ENCODE measurements around the gene CRHBP.
"Not testable (repeated sequence)": the region's sequence is repeated elsewhere in the genome, so short reads cannot be mapped to it uniquely, and the experiment has no call there.

The CRHBP gene, protein sequence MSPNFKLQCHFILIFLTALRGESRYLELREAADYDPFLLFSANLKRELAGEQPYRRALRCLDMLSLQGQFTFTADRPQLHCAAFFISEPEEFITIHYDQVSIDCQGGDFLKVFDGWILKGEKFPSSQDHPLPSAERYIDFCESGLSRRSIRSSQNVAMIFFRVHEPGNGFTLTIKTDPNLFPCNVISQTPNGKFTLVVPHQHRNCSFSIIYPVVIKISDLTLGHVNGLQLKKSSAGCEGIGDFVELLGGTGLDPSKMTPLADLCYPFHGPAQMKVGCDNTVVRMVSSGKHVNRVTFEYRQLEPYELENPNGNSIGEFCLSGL

DNA sequence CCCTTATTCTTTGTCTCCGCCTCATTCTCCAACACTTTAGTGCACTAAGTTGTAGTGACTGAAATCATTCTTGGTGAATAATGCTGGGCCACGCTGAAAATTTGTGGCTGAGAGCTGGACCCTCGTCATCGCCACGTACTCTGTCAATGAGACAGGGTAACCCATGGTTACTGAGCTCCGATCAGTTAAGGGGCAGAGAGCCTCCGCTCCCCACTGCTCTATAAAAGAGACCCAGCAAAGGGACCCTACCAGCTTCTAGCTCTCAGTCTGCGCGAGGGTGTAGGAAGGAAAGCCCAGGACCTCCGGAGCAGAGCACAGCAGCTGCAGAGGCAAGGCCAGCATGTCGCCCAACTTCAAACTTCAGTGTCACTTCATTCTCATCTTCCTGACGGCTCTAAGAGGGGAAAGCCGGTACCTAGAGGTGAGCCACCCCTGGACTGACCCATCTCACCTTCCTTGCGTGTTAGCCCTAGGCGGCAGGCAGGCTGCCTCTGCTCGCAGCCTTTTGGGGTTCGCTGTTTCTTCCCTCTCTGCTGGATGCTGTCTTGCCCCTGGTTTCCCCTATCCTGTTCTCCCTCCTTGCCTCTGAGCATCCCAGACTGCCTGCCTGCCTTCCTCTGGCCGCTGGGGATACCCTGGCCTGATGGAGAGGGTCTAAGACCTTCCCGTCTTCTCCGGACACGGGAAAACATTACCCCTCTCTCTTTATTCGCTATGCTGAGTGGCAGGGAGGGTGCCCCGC is at the start of gene CRHBP:
CRHBP (plus strand) TSS at position 251 of the 742 bp plus-strand sequence; CDS start at position 341, 90 bp downstream.
- no peak for DNase-seq (ENCODE audit: low read depth)

DNA sequence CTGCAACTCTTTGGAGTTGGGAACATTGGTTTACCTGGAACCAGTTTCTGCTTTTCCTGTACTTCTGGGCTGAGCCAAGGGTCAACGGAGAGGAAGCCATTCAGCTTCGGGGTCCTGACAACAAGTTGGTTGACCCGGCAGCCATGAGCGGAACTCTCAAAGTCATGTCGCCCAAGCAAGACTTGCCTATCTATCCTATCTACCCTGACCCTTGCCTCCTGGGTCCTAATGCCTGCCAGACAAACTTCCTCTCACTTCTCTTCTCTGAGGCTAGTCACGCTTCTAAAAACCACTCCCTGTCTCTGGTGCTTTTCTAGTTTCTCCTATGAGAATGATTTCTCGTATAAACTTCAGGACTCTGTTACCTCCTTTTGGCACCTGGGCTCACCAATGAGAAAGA is 44.7 kb upstream of the CRHBP start:
- no peak for DNase-seq (ENCODE audit: low read depth)

- not testable (repeated sequence) for DNase-seq (ENCODE audit: low read depth)
Observed at GRCh38 chr5:76910344-76910933, 42.4 kb upstream of the CRHBP start.

- DNase-seq (ENCODE audit: low read depth) = not testable (repeated sequence)
Observed at GRCh38 chr5:76914671-76915070, 38.2 kb upstream of the CRHBP start.

- no peak for DNase-seq (ENCODE audit: low read depth)
Observed at GRCh38 chr5:76918539-76918938, 34.3 kb upstream of the CRHBP start.

- no peak for DNase-seq (ENCODE audit: low read depth)
Observed at GRCh38 chr5:76920491-76920890, 32.4 kb upstream of the CRHBP start.

DNA sequence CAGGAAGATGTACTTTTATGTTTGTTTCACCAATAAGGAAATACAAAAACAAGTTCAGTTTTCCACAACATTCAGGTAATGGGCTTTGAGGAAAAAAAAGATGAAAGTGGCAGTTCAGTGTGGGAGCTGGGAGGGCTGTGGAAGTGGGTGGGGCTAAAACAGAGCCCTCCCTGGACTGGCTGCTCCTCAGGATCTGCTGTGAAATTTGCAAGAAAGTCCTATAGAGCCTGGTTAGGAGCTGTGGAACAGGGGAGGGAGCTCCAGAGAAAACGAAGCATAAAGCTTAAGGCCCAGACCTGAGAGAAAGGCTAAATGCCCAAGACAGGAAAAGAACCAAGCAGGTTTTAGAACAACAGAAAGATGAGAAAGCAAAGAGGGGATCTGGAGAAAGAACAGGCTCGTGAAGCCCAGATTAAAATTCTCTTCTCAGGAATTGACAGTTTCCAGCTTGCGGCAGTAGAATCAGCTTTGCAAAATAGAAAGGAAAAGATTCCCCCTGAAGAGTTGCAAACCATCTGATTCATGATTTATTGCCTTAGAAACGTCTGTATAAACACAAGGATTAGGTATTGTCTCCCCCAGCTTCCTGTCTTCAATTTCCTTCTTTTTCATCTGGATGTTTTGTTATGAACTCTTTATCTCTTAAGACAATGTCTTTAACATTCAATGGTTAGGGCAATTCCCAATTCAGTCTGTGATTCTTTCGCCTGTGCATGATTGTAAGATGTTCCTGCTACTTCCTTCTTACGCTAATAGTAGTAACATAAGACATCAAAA is 26.3 kb upstream of the CRHBP start:
- no peak for DNase-seq (ENCODE audit: low read depth)

DNA sequence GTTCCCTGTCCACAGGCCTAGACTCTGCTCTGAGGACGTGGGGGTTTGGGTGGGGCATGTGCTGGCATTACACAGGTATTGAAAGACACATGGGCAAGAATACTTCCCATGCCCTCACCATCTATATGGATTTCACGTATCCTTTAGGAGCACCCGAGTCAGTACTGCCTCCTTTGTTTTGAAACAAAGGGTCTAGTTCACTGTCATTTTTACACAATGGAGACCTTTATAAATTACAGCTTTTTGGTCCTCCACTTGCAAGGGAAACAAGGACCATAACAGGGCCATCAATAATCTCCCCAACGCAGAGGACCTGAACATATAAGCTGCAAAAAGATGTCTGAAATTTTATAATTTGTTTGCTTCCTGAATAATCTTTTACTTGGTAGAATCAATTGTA is 24.9 kb upstream of the CRHBP start:
- no peak for DNase-seq (ENCODE audit: low read depth)

GRCh38 chr5:76930083-76930482 is 22.8 kb upstream of the CRHBP start:
- DNase-seq (ENCODE audit: low read depth) = no peak

- no peak for DNase-seq (ENCODE audit: low read depth)
Observed at GRCh38 chr5:76938177-76938576, 14.7 kb upstream of the CRHBP start.

GRCh38 chr5:76941000-76941399 is 11.8 kb upstream of the CRHBP start:
- no peak for DNase-seq (ENCODE audit: low read depth)

- DNase-seq (ENCODE audit: low read depth) = no peak
Observed at GRCh38 chr5:76941442-76941841, 11.4 kb upstream of the CRHBP start.

- peak; percentile 76 for DNase-seq (ENCODE audit: low read depth)
Observed at GRCh38 chr5:76942581-76942980, 10.3 kb upstream of the CRHBP start.

GRCh38 chr5:76943006-76943405 is 9.8 kb upstream of the CRHBP start:
- no peak for DNase-seq (ENCODE audit: low read depth)

- no peak for DNase-seq (ENCODE audit: low read depth)
Observed at GRCh38 chr5:76944638-76945037, 8.2 kb upstream of the CRHBP start.

DNA sequence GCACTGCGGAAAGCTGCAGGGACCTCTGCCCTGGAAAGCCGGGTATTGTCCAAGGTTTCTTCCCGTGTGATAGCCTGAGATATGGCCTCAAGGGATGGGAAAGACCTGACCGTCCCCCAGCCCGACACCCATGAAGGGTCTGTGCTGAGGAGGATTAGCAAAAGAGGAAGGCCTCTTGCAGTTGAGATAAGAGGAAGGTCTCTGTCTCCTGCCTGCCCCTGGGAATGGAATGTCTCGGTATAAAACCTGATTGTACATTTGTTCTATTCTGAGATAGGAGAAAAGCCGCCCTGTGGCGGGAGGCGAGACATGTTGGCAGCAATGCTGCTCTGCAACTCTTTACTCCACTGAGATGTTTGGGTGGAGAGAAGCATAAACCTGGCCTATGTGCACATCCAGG is 7.6 kb upstream of the CRHBP start:
- not testable (repeated sequence) for DNase-seq (ENCODE audit: low read depth)

- DNase-seq (ENCODE audit: low read depth) = no peak
Observed at GRCh38 chr5:76946090-76946489, 6.8 kb upstream of the CRHBP start.

GRCh38 chr5:76947082-76947503 is 5.8 kb upstream of the CRHBP start:
- no peak for DNase-seq (ENCODE audit: low read depth)

DNA sequence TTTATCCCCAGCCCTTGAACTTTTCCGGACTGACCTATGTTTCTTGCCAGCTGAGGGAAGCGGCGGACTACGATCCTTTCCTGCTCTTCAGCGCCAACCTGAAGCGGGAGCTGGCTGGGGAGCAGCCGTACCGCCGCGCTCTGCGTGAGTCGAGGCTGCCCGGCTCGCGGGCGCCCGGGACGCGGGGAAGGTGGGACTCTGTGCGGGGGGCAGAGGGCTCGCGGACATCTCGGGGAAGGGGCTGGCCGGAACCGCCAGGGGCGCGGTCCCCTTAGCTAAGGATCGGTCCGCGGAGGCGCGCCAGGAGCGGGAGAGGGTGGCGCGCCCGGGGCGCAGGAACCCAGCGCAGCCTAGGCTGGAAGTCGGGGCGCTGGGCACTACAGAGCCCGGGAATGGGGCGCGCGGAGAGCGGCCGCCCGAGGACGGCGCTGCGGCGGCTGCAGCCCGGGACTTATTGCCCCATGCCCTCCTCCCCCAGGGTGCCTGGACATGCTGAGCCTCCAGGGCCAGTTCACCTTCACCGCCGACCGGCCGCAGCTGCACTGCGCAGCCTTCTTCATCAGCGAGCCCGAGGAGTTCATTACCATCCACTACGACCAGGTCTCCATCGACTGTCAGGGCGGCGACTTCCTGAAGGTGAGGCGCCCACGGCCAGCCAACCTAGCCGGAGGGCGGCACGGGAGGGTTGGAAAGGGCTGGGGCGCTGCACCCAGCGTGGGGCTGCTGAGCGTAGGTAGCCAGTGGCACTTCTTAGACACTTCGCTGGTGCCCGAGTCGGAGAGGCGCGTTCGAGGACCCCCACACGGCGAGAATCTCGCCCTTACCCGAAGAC is 922 bp downstream of the CRHBP start:
- DNase-seq (ENCODE audit: low read depth) = no peak

DNA sequence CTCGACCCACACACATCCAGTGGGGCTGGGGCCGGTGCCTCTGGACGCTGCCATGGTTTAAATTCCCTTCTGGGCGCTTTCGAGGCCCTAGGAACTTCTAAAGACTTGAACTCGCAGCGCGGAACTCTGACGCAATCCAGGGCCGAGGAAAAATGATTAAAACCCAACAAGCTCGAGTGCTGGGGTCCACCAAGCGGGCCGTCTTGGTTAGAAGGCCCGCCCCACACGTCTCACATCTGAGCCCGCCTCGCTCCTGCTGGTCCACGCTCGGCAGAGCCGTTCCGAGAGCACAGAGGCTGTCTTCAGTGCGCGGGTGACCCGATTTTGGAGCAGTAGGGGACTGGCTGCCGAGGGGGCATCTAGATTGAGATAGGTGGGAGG is 1.5 kb downstream of the CRHBP start:
- DNase-seq (ENCODE audit: low read depth) = no peak

- no peak for DNase-seq (ENCODE audit: low read depth)
Observed at GRCh38 chr5:76956033-76956432, 3.2 kb downstream of the CRHBP start.
